ENCODE data around the gene PANK2.
"Not testable (repeated sequence)": the region's sequence is repeated elsewhere in the genome, so short reads cannot be mapped to it uniquely, and the experiment has no call there.

GRCh38 chr20:3946666-3947065, 57.5 kb downstream of the PANK2 start:
- TF ChIP-seq CTCF (IDR thresholded peaks at IDR 0.05); GABPA (IDR thresholded peaks at IDR 0.05; ENCODE audit: low read depth); POLR2AphosphoS5 (IDR thresholded peaks at IDR 0.05; ENCODE audit: low read depth, low read length); JUND (IDR thresholded peaks at IDR 0.05); RFX5 (IDR thresholded peaks at IDR 0.05; ENCODE audit: low read length); CHD2 (IDR thresholded peaks at IDR 0.05; ENCODE audit: low read length, partially characterized antibody); YY1 (IDR thresholded peaks at IDR 0.05; ENCODE audit: low read depth); MXI1 (IDR thresholded peaks at IDR 0.05; ENCODE audit: low read depth, low read length); RAD21 (IDR thresholded peaks at IDR 0.05; ENCODE audit: low read length); EP300 (IDR thresholded peaks at IDR 0.05; ENCODE audit: borderline replicate concordance in 1 of 2, low read depth in 1 of 2, low read length in 1 of 2): not testable (repeated sequence)
